HG02571 (cell line): Measurements from ENCODE around the gene ENGASE.

Source experiments
- ATAC-seq: cut with Tn5 transposase; IDR thresholded peaks from one replicate; pipeline ENCODE4 v1.9.1; 2021; ENCODE audit warnings: mild to moderate bottlenecking, moderate library complexity; ENCODE audit not compliant: unreplicated experiment

Gene ENGASE

GRCh38 chr17:79113699-79114457 is 39.3 kb downstream of the ENGASE start:
- ATAC-seq: no peak

GRCh38 chr17:79114458-79115301 is 40.1 kb downstream of the ENGASE start:
- no peak for ATAC-seq

- ATAC-seq: no peak
These were observed 40.9 kb downstream of the ENGASE start for GRCh38 chr17:79115487-79115886.

- ATAC-seq: no peak
These were observed 42.1 kb downstream of the ENGASE start for GRCh38 chr17:79116575-79117368.

- ATAC-seq: no peak
These were observed 43.4 kb downstream of the ENGASE start for GRCh38 chr17:79117905-79118487.

- no peak for ATAC-seq
These were observed 44.3 kb downstream of the ENGASE start for GRCh38 chr17:79118924-79119323.

GRCh38 chr17:79120259-79120658 is 45.6 kb downstream of the ENGASE start:
- ATAC-seq: no peak

GRCh38 chr17:79123988-79124387 is 49.4 kb downstream of the ENGASE start:
- ATAC-seq: no peak

GRCh38 chr17:79124513-79125209 is 50.0 kb downstream of the ENGASE start:
- ATAC-seq: no peak

GRCh38 chr17:79125503-79125902 is 50.9 kb downstream of the ENGASE start:
- no peak for ATAC-seq

- ATAC-seq: no peak
These were observed 51.5 kb downstream of the ENGASE start for GRCh38 chr17:79126139-79126538.

GRCh38 chr17:79127534-79128135 is 53.0 kb downstream of the ENGASE start:
- no peak for ATAC-seq

- ATAC-seq: no peak
These were observed 54.9 kb downstream of the ENGASE start for GRCh38 chr17:79129523-79129922.

- no peak for ATAC-seq
These were observed 56.1 kb downstream of the ENGASE start for GRCh38 chr17:79130536-79131273.

GRCh38 chr17:79131274-79131635 is 56.6 kb downstream of the ENGASE start:
- ATAC-seq: no peak

GRCh38 chr17:79131701-79132100 is 57.1 kb downstream of the ENGASE start:
- ATAC-seq: no peak

GRCh38 chr17:79132271-79133064 is 57.8 kb downstream of the ENGASE start:
- ATAC-seq: no peak

GRCh38 chr17:79133214-79133613 is 58.6 kb downstream of the ENGASE start:
- ATAC-seq: no peak

GRCh38 chr17:79133985-79134384 is 59.4 kb downstream of the ENGASE start:
- no peak for ATAC-seq
